GM12878 (cell line): ENCODE data around the gene LRRC63. TPM values are rescaled to one million over a fixed set of nuclear protein-coding genes. Genes with fewer than 3 reads are reported as not detected.

Experiments
- ATAC-seq: fragments of 200-7000 bp; cut with Tn5 transposase; 3 replicates; pipeline ENCODE4 v1.9.1; 2020; ENCODE audit warnings: mild to moderate bottlenecking, moderate library complexity
- BruUV-seq: library from RNA; stranded (reverse); fragments of 400-500 nt; replicated peaks from 2 replicates; lab custom pipeline; 2021; lab: Mats Ljungman, UMichigan
- CTCF ChIA-PET: fragments of 300-600 bp; sonication (Branson Sonifier 250); formaldehyde crosslinking; extraction: SDS; loops from one replicate; lab custom pipeline; 2021; ENCODE audit warnings: inconsistent platforms; lab: Yijun Ruan, JAX
- POLR2A ChIA-PET: fragments of 350-600 bp; formaldehyde crosslinking; extraction: SDS; loops from one replicate; lab custom pipeline; 2021; ENCODE audit warnings: inconsistent platforms; lab: Charles Lee
- RAD21 ChIA-PET: fragments of 300-600 bp; sonication (Branson Sonifier 250); formaldehyde crosslinking; loops from one replicate; lab custom pipeline; 2023; ENCODE audit warnings: antibody characterized with exemption; ENCODE audit not compliant: unreplicated experiment; lab: Charles Lee
- SMC1A ChIA-PET: fragments of 300-600 bp; sonication (Branson Sonifier 250); formaldehyde crosslinking; loops from one replicate; lab custom pipeline; 2023; ENCODE audit not compliant: unreplicated experiment, uncharacterized antibody; lab: Charles Lee
- DNase-seq: peaks from one replicate; pipeline ENCODE4 v3.0.0-alpha.2; 2011; ENCODE audit warnings: low read depth, low spot score
- FAIRE-seq: peaks from 3 replicates; lab custom pipeline; 2011; peaks lifted over from hg19 to GRCh38; lab: Jason Lieb, UNC
- H2AFZ ChIP-seq: 2 replicates; pipeline ENCODE4 v1.6.0; 2011; ENCODE audit warnings: low read depth, low read length, control low read depth; ENCODE audit not compliant: control insufficient read depth
- H3K27ac ChIP-seq: 2 replicates; pipeline ENCODE4 v1.5.1; 2011; ENCODE audit warnings: control low read depth; ENCODE audit not compliant: control insufficient read depth, insufficient read depth
- H3K27me3 ChIP-seq, 2 experiments: replicated peaks in 1 of 2; 2 replicates each; pipeline versions ENCODE4 v1.6.0 to v1.6.1; 2011; ENCODE audit warnings: low read length in 1 of 2; ENCODE audit not compliant: control insufficient read depth in 2 of 2, insufficient read depth in 2 of 2
- H3K36me3 ChIP-seq, 2 experiments: 2 replicates each; pipeline ENCODE4 v1.5.1; 2011; ENCODE audit warnings: low read length in 1 of 2; ENCODE audit not compliant: control insufficient read depth in 2 of 2, insufficient read depth in 2 of 2
- H3K4me1 ChIP-seq: 2 replicates; pipeline ENCODE4 v1.6.1; 2011; ENCODE audit warnings: mild to moderate bottlenecking, low read length, moderate library complexity, mixed read lengths; ENCODE audit not compliant: control insufficient read depth, insufficient read depth
- H3K4me2 ChIP-seq: 2 replicates; pipeline ENCODE4 v1.6.0; 2011; ENCODE audit warnings: control low read depth; ENCODE audit not compliant: control insufficient read depth, insufficient read depth
- H3K4me3 ChIP-seq: fragments of 200-600 bp; sonication (generic); 2 replicates; pipeline ENCODE4 v1.5.1; 2016
- H3K79me2 ChIP-seq: 2 replicates; pipeline ENCODE4 v1.6.0; 2011; ENCODE audit warnings: low read length; ENCODE audit not compliant: control insufficient read depth, insufficient read depth
- H3K9ac ChIP-seq: 2 replicates; pipeline ENCODE4 v1.8.0; 2011; ENCODE audit warnings: low read length, control low read depth, mixed read lengths; ENCODE audit not compliant: control insufficient read depth, insufficient read depth
- H3K9me3 ChIP-seq: replicated peaks from 3 replicates; pipeline ENCODE4 v1.5.1; 2011; ENCODE audit warnings: mild to moderate bottlenecking, low read length; ENCODE audit not compliant: control insufficient read depth, insufficient read depth
- H4K20me1 ChIP-seq: 2 replicates; pipeline ENCODE4 v1.6.0; 2011; ENCODE audit not compliant: control insufficient read depth, insufficient read depth
- CBX3 ChIP-seq: fragments of 200-600 bp; sonication (generic); IDR thresholded peaks from 2 replicates; pipeline ENCODE4 v1.6.1; 2016; ENCODE audit warnings: low read depth, borderline replicate concordance
- CHD4 ChIP-seq: fragments of 200-600 bp; sonication (generic); IDR thresholded peaks from 2 replicates; pipeline ENCODE4 v1.6.1; 2016; ENCODE audit warnings: mild to moderate bottlenecking
- GABPA ChIP-seq: IDR thresholded peaks from 2 replicates; pipeline ENCODE4 v1.6.1; 2014; ENCODE audit warnings: antibody characterized with exemption, low read depth, mild to moderate bottlenecking, inconsistent platforms
- HDAC2 ChIP-seq: fragments of 200-600 bp; sonication (generic); IDR thresholded peaks from 2 replicates; pipeline ENCODE4 v1.6.1; 2017
- KLF5 ChIP-seq: fragments of 450-650 bp; IDR thresholded peaks from 2 replicates; pipeline ENCODE4 v1.6.1; 2014; ENCODE audit warnings: mild to moderate bottlenecking; ENCODE audit not compliant: partially characterized antibody
- NFYB ChIP-seq: IDR thresholded peaks from 2 replicates; pipeline ENCODE4 v1.6.1; 2011; ENCODE audit warnings: low read depth, mild to moderate bottlenecking, low read length, improper control_type of control experiment, moderate library complexity; ENCODE audit not compliant: insufficient read depth
- PML ChIP-seq: IDR thresholded peaks from 2 replicates; pipeline ENCODE4 v1.6.1; 2012; ENCODE audit warnings: low read length, inconsistent platforms
- POU2F2 ChIP-seq: IDR thresholded peaks from 3 replicates; pipeline ENCODE4 v1.6.1; 2011; ENCODE audit warnings: low read depth, mild to moderate bottlenecking, low read length, borderline replicate concordance
- RAD21 ChIP-seq: IDR thresholded peaks from 2 replicates; pipeline ENCODE4 v1.6.1; 2011; ENCODE audit warnings: mild to moderate bottlenecking, low read depth, low read length, moderate library complexity; ENCODE audit not compliant: insufficient read depth
- REST ChIP-seq: IDR thresholded peaks from 2 replicates; pipeline ENCODE4 v1.6.1; 2012; ENCODE audit warnings: mild to moderate bottlenecking, low read depth, low read length
- SIN3A ChIP-seq: IDR thresholded peaks from 2 replicates; pipeline ENCODE4 v1.6.1; 2012; ENCODE audit warnings: low read depth, low read length, improper control_type of control experiment
- SUPT20H ChIP-seq: IDR thresholded peaks from 2 replicates; pipeline ENCODE4 v1.6.1; 2011; ENCODE audit warnings: low read depth, mild to moderate bottlenecking, low read length, moderate library complexity, borderline replicate concordance; ENCODE audit not compliant: control insufficient read depth
- TAF1 ChIP-seq: IDR thresholded peaks from 2 replicates; pipeline ENCODE4 v1.6.1; 2011; ENCODE audit warnings: mild to moderate bottlenecking, low read depth, low read length, borderline replicate concordance
- YBX1 ChIP-seq: fragments of 450-650 bp; IDR thresholded peaks from 2 replicates; pipeline ENCODE4 v1.6.1; 2016; ENCODE audit warnings: antibody characterized with exemption
- ZZZ3 ChIP-seq: IDR thresholded peaks from 2 replicates; pipeline ENCODE4 v1.6.1; 2011; ENCODE audit warnings: low read depth; ENCODE audit not compliant: control insufficient read depth, insufficient read length
- WGBS: methylation state at CpG from one replicate; pipeline ENCODE4 v1.1.6; 2016; ENCODE audit warnings: low lambda C conversion rate; ENCODE audit not compliant: insufficient replicate concordance, insufficient coverage; ENCODE audit errors: missing lambda C conversion rate; 5-methylcytosine and 5-hydroxymethylcytosine counted together
- in situ Hi-C: fragments of 300-500 bp; cut with MboI; formaldehyde crosslinking; loops from 9 replicates; pipeline ENCODE4 v1.14.3; 2018; ENCODE audit warnings: mixed read lengths
- intact Hi-C: fragments of 100-400 bp; cut with micrococcal nuclease; formaldehyde crosslinking; loops from one replicate; pipeline ENCODE4 v1.14.2; 2022; ENCODE audit not compliant: unreplicated experiment
- polyA plus RNA-seq, 11 experiments: library from polyadenylated mRNA; depleted of rRNA in 4 of 11; unstranded in 6 of 11; stranded (reverse) in 5 of 11; fragments of >200 nt; fragmentation: Nextera tagmentation in 4 of 11; fragmentation: Illumina TruSeq in 1 of 11; extraction: Ambion mirVana in 4 of 11; extraction: Trizol in 1 of 11; gene quantifications; 1 replicate in 1 of 11; 2 replicates in 10 of 11; pipeline versions ENCODE4 v1.2.1 to v1.2.3, GENCODE V29; 2011 to 2016; ENCODE audit warnings: inconsistent platforms in 2 of 11, missing spikeins in 2 of 11, low read depth in 1 of 11
- total RNA-seq, 4 experiments: library from RNA; depleted of rRNA in 3 of 4; stranded (reverse); fragments of >200 nt in 3 of 4; fragmentation: Illumina TruSeq in 1 of 4; extraction: Trizol in 1 of 4; gene quantifications; 2 replicates each; pipeline versions ENCODE4 v1.2.1 to v1.2.3, GENCODE V29; 2013 to 2021

Gene LRRC63
- total and polyA plus RNA-seq, 10 of the 15 experiments (the other 5 are each of a cell fraction or from before 2014, with no cell fraction given) = 0.34 to 0.98 (median 0.76) TPM; not detected in 1

- Histone ChIP-seq H3K9ac (no peak overlapping the region), H3K4me2 (no peak overlapping the region), H3K79me2 (no peaks in the 10 kb centered on the region), H2AFZ (peak overlapping the region; percentile 70; the same call in 1 of the 2 replicates), H3K27me3 (no peaks in the 10 kb centered on the region), H3K9me3 (peaks cover 1% of the 10 kb centered on the region; the same call in 1 of the 3 replicates), H3K4me1 (peaks cover 22% of the 10 kb centered on the region), H3K36me3 (no peaks in the 10 kb centered on the region), H3K27ac (no peak overlapping the region), H3K4me3 (no peak overlapping the region), H4K20me1 (no peaks in the 10 kb centered on the region)
- no peak for FAIRE-seq
- POLR2A ChIA-PET = no interaction called here
- in situ Hi-C loops (no loop called here), intact Hi-C loops (no loop called here)
- no peak for DNase-seq
- TF ChIP-seq CBX3 = no peak
- no peak for TF ChIP-seq POU2F2
- TF ChIP-seq SUPT20H = no peak
- no peak for TF ChIP-seq REST
- TF ChIP-seq KLF5 = no peak
- no peak for TF ChIP-seq PML
- no peak for TF ChIP-seq ZZZ3
- no peak for TF ChIP-seq GABPA
- TF ChIP-seq RAD21 = no peak
- TF ChIP-seq CHD4 = no peak
- TF ChIP-seq YBX1 = no peak
- TF ChIP-seq NFYB = no peak
- TF ChIP-seq SIN3A = no peak
- TF ChIP-seq TAF1 = no peak
- no peak for TF ChIP-seq HDAC2
- WGBS = 59% methylated on average over 3 of the region's 3 CpGs
- RAD21 ChIA-PET = no interaction called here
- CTCF ChIA-PET = interaction anchor here (1.3 to 3.8 kb wide), 3 partner anchors 24 to 110 kb away, joined by 4 to 12 read pairs (median 5); no protein-coding TSS in a partner anchor
- ATAC-seq = no peak
- BruUV-seq = no TSS peak
- SMC1A ChIA-PET = no interaction called here
Observed at GRCh38 chr13:46297361-46297811, 85.7 kb downstream of the LRRC63 start.
